GM18909 (cell line): ENCODE data around the gene GGA3.
"Not testable (repeated sequence)": the region's sequence is repeated elsewhere in the genome, so short reads cannot be mapped to it uniquely, and the experiment has no call there.

ENCODE experiments used
- ATAC-seq: cut with Tn5 transposase; IDR thresholded peaks from one replicate; pipeline ENCODE4 v1.9.1; 2021; ENCODE audit warnings: mild to moderate bottlenecking; ENCODE audit not compliant: unreplicated experiment, poor library complexity

GGA3 gene

DNA sequence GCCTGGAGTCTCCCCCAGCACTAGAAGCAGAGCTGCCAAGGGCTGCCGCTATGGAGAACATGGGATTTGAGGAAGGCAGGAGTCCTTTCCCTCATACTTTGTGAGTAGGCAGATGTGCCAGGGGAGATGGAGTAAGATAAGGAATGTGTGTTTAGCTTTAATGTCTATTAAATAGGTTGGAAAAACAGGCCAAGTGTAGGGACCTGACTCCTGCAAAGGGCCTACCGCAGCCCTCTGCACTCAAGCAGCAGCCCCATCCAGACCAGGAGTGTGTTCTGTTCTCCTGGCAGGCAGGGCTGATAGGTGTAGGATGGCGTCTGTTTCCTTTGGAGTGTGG is 11.4 kb upstream of the GGA3 start:
- ATAC-seq = no peak

GRCh38 chr17:75271955-75272847 is 10.8 kb upstream of the GGA3 start:
- no peak for ATAC-seq

DNA sequence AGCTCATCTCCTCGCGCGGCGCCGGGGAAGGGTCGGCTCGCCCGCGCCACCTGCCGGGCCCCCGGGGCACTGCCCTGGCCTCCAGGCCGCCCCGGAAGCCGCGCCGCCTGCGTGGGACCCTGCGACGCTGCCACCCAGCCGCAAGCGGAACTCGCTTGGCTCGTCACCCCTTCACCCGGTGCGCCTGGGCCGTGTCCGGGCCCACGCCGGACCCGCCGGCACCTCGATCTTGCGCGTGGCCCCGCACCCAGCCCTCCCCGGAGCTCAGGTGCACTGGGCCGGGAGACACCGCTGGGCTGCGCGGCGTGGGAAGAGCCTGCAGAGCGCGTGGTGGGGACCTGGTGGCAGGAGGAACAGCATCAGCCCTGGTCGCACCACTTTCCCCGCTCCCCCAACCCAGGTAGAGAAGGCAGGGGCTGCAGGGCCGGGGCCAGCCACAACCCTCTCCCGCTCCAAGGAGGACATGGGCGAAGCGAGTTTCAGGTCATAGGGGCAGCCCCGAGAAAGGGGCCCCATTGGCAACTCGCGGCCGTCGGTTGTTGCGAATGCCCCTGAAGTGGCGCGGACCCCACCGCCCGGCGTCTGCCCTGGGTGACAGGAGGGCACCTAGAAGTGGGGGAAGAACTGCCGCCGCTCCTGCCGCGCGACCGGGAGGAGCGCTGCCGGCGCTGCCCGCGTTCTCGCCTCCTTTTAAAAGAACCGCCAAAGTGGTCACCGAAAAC is 10.0 kb upstream of the GGA3 start:
- peak; percentile 76 for ATAC-seq

GRCh38 chr17:75270966-75271232 is 9.5 kb upstream of the GGA3 start, which contains the start of gene MIF4GD:
Gene MIF4GD, minus strand, starts transcription at chr17:75271231. Its CDS starts 1,036 bp downstream, at chr17:75270195.
- ATAC-seq = peak; percentile 25

DNA sequence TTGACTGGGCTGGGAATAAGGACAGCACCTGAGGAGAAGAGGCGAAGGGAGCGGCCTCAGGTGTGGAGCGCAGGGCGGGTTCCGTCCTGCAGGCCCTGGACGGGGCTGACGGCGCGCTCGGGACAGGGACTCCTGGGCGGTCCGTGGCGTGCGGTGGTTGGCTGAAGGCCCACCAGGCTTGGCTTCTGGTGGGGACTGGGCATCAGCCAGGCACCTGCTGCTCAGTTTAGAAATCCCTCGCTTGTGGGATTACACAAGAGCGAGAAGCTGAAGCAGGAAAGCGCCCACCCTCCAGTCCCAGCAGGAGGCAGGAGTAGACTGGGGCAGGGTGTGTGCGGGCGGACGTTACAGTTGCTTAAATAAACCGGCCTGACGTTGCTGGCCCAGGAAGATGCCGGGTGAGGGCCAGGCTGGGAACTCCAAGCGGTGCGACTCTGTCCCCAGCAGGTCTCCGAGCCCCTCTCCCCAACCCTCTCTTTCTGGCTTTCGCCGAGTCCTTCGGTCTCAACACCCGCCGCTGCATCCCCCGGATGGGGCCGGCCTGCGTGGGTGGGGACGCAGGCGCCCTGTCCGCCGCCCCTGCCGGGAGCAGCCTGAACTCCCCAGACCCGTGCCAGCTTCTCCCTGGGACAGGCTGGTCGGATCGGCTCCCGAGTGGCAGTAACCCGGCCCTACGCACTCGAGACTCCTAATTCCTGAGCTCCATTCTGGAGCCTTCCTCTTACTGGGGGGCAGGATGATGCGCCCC is 9.0 kb upstream of the GGA3 start:
- ATAC-seq = peak; percentile 38

DNA sequence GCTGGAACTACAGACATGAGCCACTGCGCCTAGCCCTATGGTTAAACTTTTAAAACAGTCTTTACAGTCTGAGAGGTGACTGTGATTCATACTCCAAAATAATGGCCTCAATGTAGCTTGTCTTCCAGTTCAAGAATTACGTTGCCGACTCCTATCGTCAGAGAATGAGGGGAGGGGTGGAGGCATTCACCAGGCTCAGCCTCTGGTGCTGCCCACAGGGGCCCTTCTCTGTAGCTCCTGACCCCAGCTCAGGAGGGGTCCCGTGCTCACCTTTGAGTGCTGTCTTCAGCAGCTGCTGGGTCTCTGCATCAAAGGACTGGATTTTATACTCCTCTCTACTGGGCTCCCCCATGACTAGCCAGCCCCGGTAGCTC is 8.4 kb upstream of the GGA3 start:
- ATAC-seq = no peak

DNA sequence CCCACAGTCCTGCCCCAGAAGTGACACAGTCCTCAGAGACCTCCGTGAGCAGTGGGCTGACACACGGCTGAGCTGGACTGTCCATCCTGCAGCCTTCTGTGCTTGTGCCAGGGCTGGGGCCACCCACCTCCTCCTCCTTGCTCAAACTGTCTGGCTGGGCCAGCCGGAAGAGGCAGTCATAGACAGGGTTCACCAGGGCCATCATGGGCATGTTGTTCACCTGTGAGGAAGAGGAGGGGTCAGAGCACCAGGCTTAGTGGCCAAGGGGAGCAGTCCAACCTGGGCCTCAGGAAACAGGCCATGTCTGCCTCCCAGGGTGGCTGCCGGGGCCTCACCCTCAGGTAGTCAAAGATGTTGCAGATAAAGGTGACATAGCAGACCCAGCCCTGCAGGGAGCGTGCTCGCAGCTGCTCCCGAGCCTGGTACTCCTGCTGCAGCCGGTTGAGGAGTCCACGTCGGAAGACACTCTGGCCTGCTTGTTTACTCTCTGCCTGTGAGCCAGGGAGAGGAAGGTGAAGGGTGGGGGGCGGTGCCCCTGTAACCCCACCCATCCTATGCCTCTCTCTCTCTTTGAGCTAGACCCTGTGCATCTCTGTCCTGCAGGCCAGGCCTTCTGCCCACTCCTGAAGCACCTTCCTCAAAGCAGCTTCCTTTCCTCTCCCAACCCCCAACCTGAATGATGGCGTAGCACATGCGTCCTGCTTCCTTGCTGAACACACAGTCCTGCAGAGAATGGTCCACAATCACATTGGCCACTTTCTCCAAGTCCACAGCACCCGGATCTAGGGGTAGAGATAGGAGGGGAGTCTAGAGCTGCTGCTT is 6.2 kb upstream of the GGA3 start:
- no peak for ATAC-seq

GRCh38 chr17:75267153-75267410 is 5.7 kb upstream of the GGA3 start:
- no peak for ATAC-seq

DNA sequence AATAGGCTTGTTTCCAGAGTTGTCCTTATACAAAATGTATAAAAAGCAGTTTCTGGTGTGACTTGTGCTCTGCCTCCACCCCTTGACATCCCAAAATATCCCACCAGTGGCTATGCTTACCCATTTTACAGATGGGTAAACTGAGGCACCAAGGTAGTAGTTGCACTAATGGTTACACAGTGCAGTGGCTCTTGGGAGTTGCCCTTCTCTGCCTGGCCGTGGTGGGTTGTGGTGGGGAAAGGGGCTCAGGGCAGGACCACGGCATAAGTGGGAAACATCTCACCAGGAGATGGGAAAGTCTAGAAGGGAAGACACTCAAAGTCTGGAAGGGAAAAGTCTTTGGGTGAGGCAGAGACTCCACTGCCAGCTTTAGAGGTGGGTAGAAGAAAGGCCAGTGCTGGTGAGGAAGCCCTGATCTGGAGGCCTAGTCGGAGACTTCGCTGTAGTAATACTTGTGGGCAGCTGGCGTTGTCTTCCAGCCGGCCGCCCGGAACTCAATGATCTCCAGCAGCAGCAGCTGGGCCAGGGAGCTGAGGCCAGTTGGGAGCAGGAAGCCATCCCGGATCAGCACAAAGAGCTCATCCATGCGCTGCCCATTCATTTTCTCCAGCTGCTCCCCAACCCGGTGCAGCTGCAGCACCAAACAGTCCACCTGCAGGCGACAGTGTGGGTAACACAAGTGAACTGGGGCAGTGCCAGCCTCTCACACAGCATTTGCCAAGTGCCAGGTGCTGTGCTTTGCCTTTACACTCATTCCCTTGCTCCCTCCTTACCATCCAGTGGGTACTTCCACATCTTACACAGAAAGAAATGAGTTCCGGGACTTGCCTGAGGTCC is 5.1 kb upstream of the GGA3 start:
- no peak for ATAC-seq

- no peak for ATAC-seq
Measured at GRCh38 chr17:75265614-75266315, 4.4 kb upstream of the GGA3 start.

GRCh38 chr17:75263055-75263454 is 1.6 kb upstream of the GGA3 start:
- ATAC-seq = no peak

GRCh38 chr17:75262112-75262606 is 753 bp upstream of the GGA3 start:
- peak; percentile 9 for ATAC-seq

DNA sequence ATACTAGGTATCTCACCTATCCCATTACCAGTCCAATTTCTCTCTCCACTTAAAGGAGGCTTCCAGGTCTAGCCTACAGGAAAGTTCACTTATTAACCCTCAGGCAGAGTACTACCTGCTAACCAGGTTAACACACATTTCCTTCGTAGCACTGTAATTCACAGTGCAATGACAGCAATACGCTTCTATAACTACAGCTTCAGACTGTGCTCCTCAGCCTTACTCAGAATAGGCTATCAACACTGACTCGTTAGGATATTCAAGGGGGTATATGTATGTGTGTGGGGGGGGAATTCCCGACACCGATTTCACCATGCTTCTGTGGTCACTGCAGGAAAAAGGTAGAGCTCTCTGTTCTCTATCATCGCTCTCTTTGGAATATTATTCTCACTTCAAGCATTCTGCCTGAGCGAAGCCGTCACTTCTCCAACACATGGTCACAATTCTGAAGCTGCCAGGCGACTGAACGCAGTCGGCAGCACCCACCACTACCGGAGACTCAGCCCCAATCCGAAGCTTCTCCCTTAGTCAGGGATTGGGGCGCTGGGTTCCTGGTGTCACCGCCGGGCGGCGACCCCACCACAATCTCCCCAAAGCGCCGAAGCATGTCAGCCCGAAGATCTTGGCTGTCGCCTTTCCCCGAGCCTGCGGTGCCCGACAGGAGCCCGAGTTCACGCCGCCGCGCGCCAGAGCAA is 618 bp downstream of the GGA3 start:
- ATAC-seq = peak; percentile 40

- ATAC-seq = not testable (repeated sequence)
Measured at GRCh38 chr17:75257228-75257627, 4.2 kb downstream of the GGA3 start.

DNA sequence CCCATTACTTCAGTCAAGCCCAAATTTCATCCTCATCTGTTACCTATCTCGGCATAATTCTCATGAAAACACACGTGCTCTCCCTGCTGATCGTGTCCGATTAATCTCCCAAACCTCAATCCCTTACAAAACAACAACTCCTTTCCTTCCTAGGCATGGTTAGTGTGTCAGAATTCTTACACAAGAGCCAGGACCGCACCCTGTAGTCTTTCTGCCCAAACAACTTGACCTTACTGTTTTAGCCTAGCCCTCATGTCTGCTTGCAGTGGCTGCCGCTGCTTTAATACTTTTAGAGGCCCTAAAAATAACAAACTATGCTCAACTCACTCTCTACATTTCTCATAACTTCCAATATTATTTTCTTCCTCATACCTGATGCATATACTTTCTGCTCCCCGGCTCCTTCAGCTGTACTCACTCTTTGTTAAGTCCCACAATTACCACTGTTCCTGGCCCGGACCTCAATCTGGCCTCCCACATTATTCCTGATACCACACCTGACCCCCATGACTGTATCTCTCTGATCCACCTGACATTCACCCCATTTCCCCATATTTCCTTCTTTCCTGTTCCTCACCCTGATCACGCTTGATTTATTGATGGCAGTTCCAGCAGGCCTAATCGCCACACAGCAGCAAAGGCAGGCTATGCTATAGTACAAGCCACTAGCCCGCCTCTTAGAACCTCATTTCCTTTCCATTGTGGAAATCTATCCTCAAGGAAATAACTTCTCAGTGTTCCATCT is 5.3 kb downstream of the GGA3 start:
- ATAC-seq = not testable (repeated sequence)

- ATAC-seq = no peak
Measured at GRCh38 chr17:75252039-75252816, 9.2 kb downstream of the GGA3 start.

DNA sequence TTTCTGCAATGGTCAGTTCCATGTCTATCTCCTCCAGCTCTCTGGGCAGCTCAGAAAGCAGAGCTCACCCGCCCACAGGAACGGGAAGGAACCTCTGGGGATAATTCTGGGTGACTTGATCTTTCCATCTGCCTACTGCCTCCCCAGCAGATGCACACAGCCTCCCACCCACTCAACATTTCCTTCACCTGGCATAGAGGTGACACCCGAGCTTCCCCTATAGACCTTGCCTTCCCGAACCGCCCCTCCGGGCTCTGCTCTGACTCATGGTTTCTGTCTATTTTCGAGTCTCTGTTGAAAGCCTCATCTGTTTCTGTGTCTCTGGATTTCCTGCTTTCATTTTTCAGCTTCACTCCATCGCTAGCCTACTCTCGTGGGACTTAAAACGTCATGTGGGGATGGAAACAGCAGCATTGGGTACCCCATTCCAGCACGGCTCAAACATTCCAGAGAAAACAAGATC is 11.4 kb downstream of the GGA3 start:
- peak; percentile 86 for ATAC-seq
